ENCODE results near the gene KIF5A. TPM values are rescaled to one million over a fixed set of nuclear protein-coding genes. Genes with fewer than 3 reads are reported as not detected.

KIF5A gene
- polyA plus RNA-seq, 3 donors: 0.01 TPM; not detected in 2

DNA sequence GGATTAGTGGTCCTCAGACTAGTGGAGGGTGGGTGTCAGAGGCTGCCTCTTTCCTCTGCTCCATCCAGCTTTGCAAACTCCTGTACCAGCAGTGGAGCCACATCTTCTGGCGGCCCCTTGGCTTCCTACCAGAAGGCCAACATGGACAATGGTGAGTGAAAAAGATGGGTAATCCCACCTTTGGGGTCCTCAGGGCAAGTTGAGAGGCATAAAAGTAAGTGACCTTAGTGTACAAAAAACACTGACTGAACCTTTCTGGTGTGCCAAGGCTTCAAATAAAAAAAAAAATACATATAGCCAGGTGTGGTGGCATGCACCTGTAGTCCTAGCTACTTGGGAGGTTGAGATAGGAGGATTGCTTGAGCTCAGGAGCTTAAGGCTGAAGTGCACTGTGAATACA, 32.0 kb downstream of the KIF5A start:
- intact Hi-C loops (cut with micrococcal nuclease): loop anchor here in 1 of 2 donors (5.0 to 10.0 kb wide), 2 partner anchors 40 to 113 kb away; partner anchors contain the start of gene OS9
- H2AFZ ChIP-seq (ENCODE audit: insufficient read depth, low read depth, low read length, poor library complexity, severe bottlenecking): no peak overlapping the region
- H3K4me1 ChIP-seq (ENCODE audit: control insufficient read depth in 1 of 2, insufficient read depth in 2 of 2, low read length in 2 of 2): peaks cover 15 to 17% of the 10 kb centered on the region in 2 donors
- peaks cover 2 to 8% of the 10 kb centered on the region in 2 donors for H3K27me3 ChIP-seq (ENCODE audit: control insufficient read depth in 2 of 2, insufficient read depth in 2 of 2, low read length in 2 of 2)
- Mint-ChIP-seq H3K4me3 (no peak overlapping the region), H3K27ac (no peak overlapping the region), H3K27me3 (ENCODE audit: low read depth in 3 of 3) (peaks cover 6 to 20% (median 11%) of the 10 kb centered on the region in 3 donors), H3K9me3 (no peaks in the 10 kb centered on the region), H3K36me3 (no peaks in the 10 kb centered on the region), H3K4me1 (peaks cover 22% of the 10 kb centered on the region)
- H3K4me3 ChIP-seq (replicated peaks in 1 of 3; ENCODE audit: low read depth in 2 of 3, low read length in 3 of 3): no peak overlapping the region
- H3K36me3 ChIP-seq (replicated peaks in 1 of 2; ENCODE audit: control insufficient read depth in 1 of 2, insufficient read depth in 2 of 2, low read length in 2 of 2): no peaks in the 10 kb centered on the region
- H3K4me2 ChIP-seq (replicated peaks; ENCODE audit: extremely low read depth, low read length, poor library complexity, severe bottlenecking): no peak overlapping the region
- no peak overlapping the region for H3K9ac ChIP-seq (ENCODE audit: insufficient read depth, low read length, poor library complexity, severe bottlenecking)
- DNase-seq: no peak
- H3K9me3 ChIP-seq (replicated peaks in 1 of 2; ENCODE audit: control insufficient read depth in 1 of 2, insufficient read depth in 1 of 2, low read length in 2 of 2): no peaks in the 10 kb centered on the region
- no peaks in the 10 kb centered on the region for H3K79me2 ChIP-seq (ENCODE audit: insufficient read depth, low read length)
- TF ChIP-seq, protein P1, sequence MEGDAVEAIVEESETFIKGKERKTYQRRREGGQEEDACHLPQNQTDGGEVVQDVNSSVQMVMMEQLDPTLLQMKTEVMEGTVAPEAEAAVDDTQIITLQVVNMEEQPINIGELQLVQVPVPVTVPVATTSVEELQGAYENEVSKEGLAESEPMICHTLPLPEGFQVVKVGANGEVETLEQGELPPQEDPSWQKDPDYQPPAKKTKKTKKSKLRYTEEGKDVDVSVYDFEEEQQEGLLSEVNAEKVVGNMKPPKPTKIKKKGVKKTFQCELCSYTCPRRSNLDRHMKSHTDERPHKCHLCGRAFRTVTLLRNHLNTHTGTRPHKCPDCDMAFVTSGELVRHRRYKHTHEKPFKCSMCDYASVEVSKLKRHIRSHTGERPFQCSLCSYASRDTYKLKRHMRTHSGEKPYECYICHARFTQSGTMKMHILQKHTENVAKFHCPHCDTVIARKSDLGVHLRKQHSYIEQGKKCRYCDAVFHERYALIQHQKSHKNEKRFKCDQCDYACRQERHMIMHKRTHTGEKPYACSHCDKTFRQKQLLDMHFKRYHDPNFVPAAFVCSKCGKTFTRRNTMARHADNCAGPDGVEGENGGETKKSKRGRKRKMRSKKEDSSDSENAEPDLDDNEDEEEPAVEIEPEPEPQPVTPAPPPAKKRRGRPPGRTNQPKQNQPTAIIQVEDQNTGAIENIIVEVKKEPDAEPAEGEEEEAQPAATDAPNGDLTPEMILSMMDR (IDR thresholded peaks at IDR 0.05): no peak
- WGBS (ENCODE audit: insufficient coverage): no CpG with 5 or more reads among the region's 1 CpG
- no peak overlapping the region for H3K27ac ChIP-seq (ENCODE audit: low read depth in 1 of 2, low read length in 2 of 2)
- no peaks in the 10 kb centered on the region for H4K20me1 ChIP-seq (ENCODE audit: insufficient read depth, low read length)

DNA sequence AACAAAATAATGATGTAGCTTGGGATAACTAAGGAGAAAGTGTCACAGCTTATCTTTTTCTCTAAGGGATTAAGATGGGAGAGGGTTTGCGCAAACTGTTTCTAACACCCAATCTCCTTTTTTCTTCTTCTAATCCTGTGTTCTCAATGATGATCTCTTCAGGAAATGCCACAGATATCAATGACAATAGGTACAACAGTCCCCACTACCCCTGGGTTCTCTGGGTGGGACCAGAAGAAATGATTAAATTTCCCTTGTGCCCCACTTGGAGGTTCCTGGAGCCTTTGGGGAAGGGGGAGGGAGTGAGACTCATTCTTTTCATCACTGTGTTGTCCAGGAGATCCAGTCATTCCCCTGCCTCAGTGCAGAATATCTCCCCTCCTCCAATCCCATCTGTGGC, 32.6 kb downstream of the KIF5A start:
- Mint-ChIP-seq H3K9me3 (no peaks in the 10 kb centered on the region), H3K27ac (no peak overlapping the region), H3K36me3 (no peaks in the 10 kb centered on the region), H3K27me3 (ENCODE audit: low read depth in 3 of 3) (peaks cover 5 to 20% (median 9%) of the 10 kb centered on the region in 3 donors), H3K4me1 (peaks cover 22% of the 10 kb centered on the region), H3K4me3 (no peak overlapping the region)
- Histone ChIP-seq H4K20me1 (ENCODE audit: insufficient read depth, low read length) (no peaks in the 10 kb centered on the region), H3K4me1 (ENCODE audit: control insufficient read depth in 1 of 2, insufficient read depth in 2 of 2, low read length in 2 of 2) (peaks cover 15 to 17% of the 10 kb centered on the region in 2 donors), H2AFZ (ENCODE audit: insufficient read depth, low read depth, low read length, poor library complexity, severe bottlenecking) (no peak overlapping the region), H3K27me3 (ENCODE audit: control insufficient read depth in 2 of 2, insufficient read depth in 2 of 2, low read length in 2 of 2) (peaks cover 5 to 14% of the 10 kb centered on the region in 2 donors), H3K36me3 (replicated peaks in 1 of 2; ENCODE audit: control insufficient read depth in 1 of 2, insufficient read depth in 2 of 2, low read length in 2 of 2) (no peaks in the 10 kb centered on the region), H3K79me2 (ENCODE audit: insufficient read depth, low read length) (no peaks in the 10 kb centered on the region), H3K4me2 (replicated peaks; ENCODE audit: extremely low read depth, low read length, poor library complexity, severe bottlenecking) (no peak overlapping the region), H3K9ac (ENCODE audit: insufficient read depth, low read length, poor library complexity, severe bottlenecking) (no peak overlapping the region), H3K4me3 (replicated peaks in 1 of 3; ENCODE audit: low read depth in 2 of 3, low read length in 3 of 3) (no peak overlapping the region), H3K27ac (ENCODE audit: low read depth in 1 of 2, low read length in 2 of 2) (no peak overlapping the region), H3K9me3 (replicated peaks in 1 of 2; ENCODE audit: control insufficient read depth in 1 of 2, insufficient read depth in 1 of 2, low read length in 2 of 2) (no peaks in the 10 kb centered on the region)
- DNase-seq: no peak
- intact Hi-C loops (cut with micrococcal nuclease): loop anchor here in 1 of 2 donors (5.0 to 10.0 kb wide), 2 partner anchors 40 to 112 kb away; partner anchors contain the start of gene OS9
- TF ChIP-seq, protein P1 (IDR thresholded peaks at IDR 0.05): no peak
- WGBS (ENCODE audit: insufficient coverage): no CpG with 5 or more reads among the region's 1 CpG

All from CD14-positive monocyte (primary cell).